GM12891 (cell line): ENCODE measurements around the gene PTPRG.

Experiments
- PAX5 ChIP-seq: IDR thresholded peaks from 2 replicates; pipeline ENCODE4 v1.6.1; 2011; ENCODE audit warnings: low read length, moderate library complexity, mild to moderate bottlenecking; ENCODE audit not compliant: insufficient read depth, severe bottlenecking
- POLR2A ChIP-seq: IDR thresholded peaks from 2 replicates; pipeline ENCODE4 v1.6.1; 2011; ENCODE audit warnings: low read depth, low read length, control low read depth
- POLR2AphosphoS5 ChIP-seq: IDR thresholded peaks from 2 replicates; pipeline ENCODE4 v1.6.1; 2011; ENCODE audit warnings: low read depth, low read length, control low read depth
- POU2F2 ChIP-seq: IDR thresholded peaks from 2 replicates; pipeline ENCODE4 v1.6.1; 2011; ENCODE audit warnings: low read depth, mild to moderate bottlenecking, control low read depth, low read length, moderate library complexity
- SPI1 ChIP-seq: IDR thresholded peaks from 2 replicates; pipeline ENCODE4 v1.6.1; 2011; ENCODE audit warnings: low read depth, low read length, control low read depth
- TAF1 ChIP-seq: IDR thresholded peaks from 2 replicates; pipeline ENCODE4 v1.6.1; 2011; ENCODE audit warnings: low read depth, low read length, control low read depth

- TF ChIP-seq POLR2A (no peak), SPI1 (no peak), POLR2AphosphoS5 (no peak), POU2F2 (no peak), TAF1 (no peak), PAX5 (no peak)
Observed at GRCh38 chr3:61864886-61865285, 303.5 kb downstream of the PTPRG start.
